Pancreas (tissue), 10 donors: Measurements from ENCODE around the gene PIKFYVE. TPM values are rescaled to one million over a fixed set of nuclear protein-coding genes. Genes with fewer than 3 reads are reported as not detected.
A peak's percentile ranks its signal among the peaks of the same experiment; 100 is the strongest.

Source experiments
- ATAC-seq, 4 donors: fragments of 200-7000 bp; cut with Tn5 transposase; one replicate each; pipeline versions ENCODE4 v1.8.0 to v1.9.1; 2020; ENCODE audit warnings: mild to moderate bottlenecking in 4 of 4, moderate library complexity in 4 of 4
- DNase-seq, 6 donors: peaks; one replicate each; pipeline ENCODE4 v3.0.0-alpha.2; 2020
- FAIRE-seq: peaks from 2 replicates; lab custom pipeline; 2012; peaks lifted over from hg19 to GRCh38; lab: Jason Lieb, UNC
- H3K27ac ChIP-seq, 4 donors: fragments of 200-600 bp; sonication (generic); 1 replicate in 3 of 4; 2 replicates in 1 of 4; pipeline versions ENCODE4 v1.5.0 to v1.8.0; 2020
- H3K27me3 ChIP-seq, 4 donors: fragments of 200-600 bp; one replicate each; pipeline ENCODE4 v1.8.0; 2021
- H3K36me3 ChIP-seq, 3 donors: fragments of 200-600 bp; sonication (generic) in 1 of 3; one replicate each; pipeline versions ENCODE4 v1.5.0 to v1.8.0; 2020 to 2021
- H3K4me1 ChIP-seq, 3 donors: fragments of 200-600 bp; one replicate each; pipeline ENCODE4 v1.8.0; 2021
- H3K4me3 ChIP-seq, 4 donors: fragments of 200-600 bp; sonication (generic) in 2 of 4; one replicate each; pipeline versions ENCODE4 v1.5.0 to v1.8.0; 2020 to 2021
- H3K9me3 ChIP-seq, 4 donors: fragments of 200-600 bp; one replicate each; pipeline ENCODE4 v1.8.0; 2021
- CTCF ChIP-seq, 4 donors: fragments of 200-600 bp; sonication (generic) in 3 of 4; IDR thresholded peaks; one replicate each; pipeline versions ENCODE4 v1.5.0 to v1.8.0; 2021; ENCODE audit warnings: antibody characterized with exemption in 4 of 4
- WGBS, 2 donors: extraction: QIAGEN DNeasy Blood & Tissue Kit; methylation state at CpG; one replicate each; pipeline ENCODE4 v1.1.7; 2013; 5-methylcytosine and 5-hydroxymethylcytosine counted together
- intact Hi-C, 3 donors: fragments of 100-400 bp; cut with DNase I; formaldehyde crosslinking; loops; one replicate each; pipeline versions ENCODE4 v1.11.1 to v1.14.2; 2022
- polyA plus RNA-seq, 2 donors: library from polyadenylated mRNA; stranded (reverse); fragments of 200-250 nt; gene quantifications; one replicate each; pipeline ENCODE4 v1.2.3, GENCODE V29; 2013
- total RNA-seq, 6 donors: library from RNA; stranded (reverse); fragmentation: NEBNext Ultra II Directional in 4 of 6; extraction: Animal tissue kit (Norgen Biotek cat#: 25700) in 4 of 6; gene quantifications; one replicate each; pipeline versions ENCODE4 v1.2.1 to v1.2.4, GENCODE V29; 2021 to 2023
- donor health status: healthy with polysubstance abuse.
- donor health status: DM: no; HTN: no; CAD: no; lungs with moderate emphysema.
- donor health status: DM: no; HTN: no; CAD: no.
- donor health status: control.
- donor health status: control.
- donor health status: Bipolar disorder and iron deficiency.
- donor health status: DM: yes; HTN: yes; CAD: no.
- donor health status: DM: no; HTN: no; CAD: no.
- donor health status: DM: no; HTN: no; CAD: no.
- donor health status: DM: yes; HTN: yes; CAD: no.

The PIKFYVE gene
- total and polyA plus RNA-seq, 8 donors = 6.0 to 16.1 (median 13.3) TPM

DNA sequence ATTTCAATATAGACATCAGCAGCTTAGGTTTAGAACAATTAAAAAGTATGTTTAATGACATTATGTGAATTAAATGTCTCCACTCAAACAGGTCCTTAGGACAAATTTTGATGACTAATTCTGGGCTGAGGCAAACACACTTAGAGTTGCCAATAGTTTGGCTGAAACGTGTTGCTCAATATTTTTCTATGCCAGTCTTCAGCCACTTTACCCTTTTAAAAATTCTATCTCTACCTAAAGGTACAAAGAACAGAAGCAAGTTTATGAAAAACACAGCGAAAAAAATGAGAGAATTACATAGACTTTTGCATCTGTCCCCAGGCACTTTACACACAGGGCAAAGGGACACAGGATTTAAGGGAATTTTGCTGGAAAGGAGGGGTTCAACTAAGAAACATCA, 15.7 kb upstream of the PIKFYVE start:
- H3K36me3 ChIP-seq = peaks cover 0 to 8% (median 0%) of the 10 kb centered on the region in 3 donors
- WGBS, 2 donors = 63% methylated on average over 2 of the region's 2 CpGs
- H3K4me3 ChIP-seq = no peak overlapping the region
- intact Hi-C loops = no loop called here
- no peak for TF ChIP-seq CTCF (IDR thresholded peaks at IDR 0.05)
- H3K27me3 ChIP-seq = no peaks in the 10 kb centered on the region
- no peak for ATAC-seq
- no peak overlapping the region for H3K27ac ChIP-seq
- peaks cover 6 to 22% (median 8%) of the 10 kb centered on the region in 3 donors for H3K4me1 ChIP-seq
- FAIRE-seq = no peak
- no peaks in the 10 kb centered on the region for H3K9me3 ChIP-seq
- no peak for DNase-seq

GRCh38 chr2:208251098-208251497, 15.0 kb upstream of the PIKFYVE start:
- Histone ChIP-seq H3K9me3 (no peaks in the 10 kb centered on the region), H3K36me3 (peaks cover 0 to 8% (median 0%) of the 10 kb centered on the region in 3 donors), H3K27me3 (no peaks in the 10 kb centered on the region), H3K4me3 (no peak overlapping the region), H3K4me1 (peaks cover 8 to 22% (median 11%) of the 10 kb centered on the region in 3 donors), H3K27ac (no peak overlapping the region)
- FAIRE-seq (no peak), DNase-seq (no peak), ATAC-seq (no peak)
- no peak for TF ChIP-seq CTCF (IDR thresholded peaks at IDR 0.05)
- WGBS, 2 donors = 86 to 88% methylated on average over 4 of the region's 4 CpGs
- intact Hi-C loops = no loop called here

DNA sequence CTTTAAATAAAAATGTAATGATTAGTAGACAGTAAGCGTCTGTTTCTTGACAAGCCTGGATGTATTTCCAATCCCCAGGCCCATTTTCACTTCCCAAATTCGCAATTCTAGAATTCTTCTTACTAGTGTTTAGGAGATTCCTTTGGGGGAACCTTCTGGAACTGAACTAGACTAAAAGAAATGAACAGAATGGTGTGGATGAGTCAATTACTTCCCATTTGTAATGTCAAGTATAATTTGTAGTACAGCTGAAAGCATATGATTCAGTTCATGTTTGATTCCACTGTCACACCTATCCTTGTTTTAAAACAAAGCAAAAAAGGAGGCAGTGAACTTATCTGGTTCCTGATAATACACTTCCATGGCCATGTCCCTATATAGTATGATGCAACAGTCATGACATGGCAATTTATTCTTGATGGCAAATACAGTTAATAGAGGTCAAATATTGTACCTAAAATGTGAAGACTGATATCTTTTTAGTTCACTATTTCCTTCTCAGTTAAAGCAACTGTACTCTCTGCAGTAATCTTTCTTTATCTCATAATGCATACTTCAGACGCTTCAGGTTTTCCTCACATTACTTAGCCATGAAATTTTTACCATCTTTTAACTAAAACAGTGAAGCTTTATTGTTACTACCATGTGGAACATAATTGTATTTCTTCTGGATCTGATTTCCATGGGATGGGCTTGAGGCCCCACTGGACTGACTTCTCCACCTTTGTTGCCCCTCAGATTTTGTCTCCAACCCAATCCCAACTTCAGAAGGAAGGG, 13.2 kb upstream of the PIKFYVE start:
- H3K4me3 ChIP-seq = peak overlapping the region in 1 of 4 donors; percentile 66

DNA sequence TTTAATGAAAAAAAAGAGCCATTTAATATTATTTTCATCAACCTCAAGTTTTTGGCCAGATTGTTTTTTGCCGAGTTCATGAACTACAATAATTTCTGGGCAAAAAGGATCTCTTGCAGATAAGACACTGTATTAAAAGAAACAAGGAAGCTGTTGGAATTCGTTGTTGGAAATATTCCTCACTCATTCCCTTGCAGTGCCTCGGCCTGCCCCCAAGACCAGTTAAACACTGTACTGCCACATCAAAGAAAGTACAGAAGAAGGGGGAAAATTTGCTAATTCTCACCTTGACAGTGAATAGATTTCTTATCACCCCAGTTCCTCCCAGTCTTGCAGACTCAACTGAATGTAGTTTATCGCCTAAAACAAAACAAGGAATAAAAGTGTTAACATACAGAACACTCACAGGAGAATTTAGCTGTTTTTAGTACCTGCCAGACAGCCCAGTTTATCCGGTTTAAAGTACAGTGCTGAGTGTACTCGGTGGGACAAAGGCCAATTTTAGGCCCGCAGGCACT, 12.4 kb upstream of the PIKFYVE start:
- intact Hi-C loops = no loop called here
- H3K9me3 ChIP-seq = no peaks in the 10 kb centered on the region
- peak overlapping the region; percentile 66 to 78 (median 72) for H3K4me3 ChIP-seq
- ATAC-seq (peak in 1 of 4 donors; percentile 32), FAIRE-seq (no peak), DNase-seq (no peak)
- peaks cover 0 to 8% (median 0%) of the 10 kb centered on the region in 3 donors for H3K36me3 ChIP-seq
- H3K27me3 ChIP-seq = no peaks in the 10 kb centered on the region
- peaks cover 8 to 26% (median 16%) of the 10 kb centered on the region in 3 donors for H3K4me1 ChIP-seq
- H3K27ac ChIP-seq = peak overlapping the region; percentile 39 to 80 (median 68)
- WGBS, 2 donors = 1% methylated on average over 7 of the region's 7 CpGs
- TF ChIP-seq CTCF (IDR thresholded peaks at IDR 0.05) = no peak

More for the DNA sequence above, 13.2 kb upstream of the PIKFYVE start:
- H3K27me3 ChIP-seq = no peaks in the 10 kb centered on the region
- peak overlapping the region in 2 of 4 donors; percentile 72 to 80 for H3K27ac ChIP-seq
- H3K4me1 ChIP-seq = peaks cover 8 to 26% (median 15%) of the 10 kb centered on the region in 3 donors
- no peak for TF ChIP-seq CTCF (IDR thresholded peaks at IDR 0.05)
- H3K9me3 ChIP-seq = no peaks in the 10 kb centered on the region
- no peak for FAIRE-seq
- H3K36me3 ChIP-seq = peaks cover 0 to 8% (median 0%) of the 10 kb centered on the region in 3 donors
- intact Hi-C loops = no loop called here
- WGBS, 2 donors = 65 to 68% methylated on average over 3 of the region's 3 CpGs
- no peak for DNase-seq
- no peak for ATAC-seq
